ENCODE measurements around the gene RD3L.

The RD3L gene

DNA sequence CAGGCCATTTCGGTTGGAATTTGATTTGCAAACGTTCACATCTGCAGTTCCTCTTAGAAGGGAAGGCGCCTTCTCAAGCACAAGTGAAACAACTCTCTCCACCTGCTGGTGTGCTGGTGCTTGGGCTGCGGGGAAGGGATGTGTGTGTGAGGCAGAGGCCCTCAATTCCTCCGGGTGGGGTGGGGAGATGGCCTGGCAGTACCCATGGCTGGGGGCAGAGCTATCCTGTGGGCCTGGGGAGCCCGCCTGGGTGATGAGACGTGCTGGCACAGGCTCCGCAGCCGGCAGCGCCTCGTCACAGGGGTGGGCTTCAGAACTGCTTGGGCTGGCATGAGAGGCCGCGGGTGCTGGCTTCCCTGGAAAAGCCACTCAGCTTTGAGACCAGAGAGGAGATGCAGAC is 43.0 kb downstream of the RD3L start:
- Histone ChIP-seq H3K27me3 (ENCODE audit: insufficient read depth, low read length, poor library complexity) (no peaks in the 10 kb centered on the region), H3K79me2 (ENCODE audit: insufficient read depth, low read length) (no peaks in the 10 kb centered on the region), H3K9ac (ENCODE audit: low read depth, low read length) (no peak overlapping the region), H4K20me1 (ENCODE audit: insufficient read depth, low read length) (no peaks in the 10 kb centered on the region), H3K27ac (ENCODE audit: low read length) (no peak overlapping the region), H3K36me3 (ENCODE audit: insufficient read depth, low read length) (no peaks in the 10 kb centered on the region), H3K4me2 (ENCODE audit: insufficient read depth, low read length) (no peak overlapping the region), H3K4me3 (ENCODE audit: low read depth in 1 of 2, low read length in 2 of 2) (no peak overlapping the region), H2AFZ (ENCODE audit: low read depth, low read length) (no peak overlapping the region), H3K9me3 (ENCODE audit: insufficient read depth, low read length, severe bottlenecking) (no peaks in the 10 kb centered on the region), H3K4me1 (ENCODE audit: insufficient read depth, low read length) (no peaks in the 10 kb centered on the region)
- TF ChIP-seq EZH2 (IDR thresholded peaks at IDR 0.05; ENCODE audit: borderline replicate concordance, low read depth, low read length, severe bottlenecking): no peak
- TF ChIP-seq, protein P1, sequence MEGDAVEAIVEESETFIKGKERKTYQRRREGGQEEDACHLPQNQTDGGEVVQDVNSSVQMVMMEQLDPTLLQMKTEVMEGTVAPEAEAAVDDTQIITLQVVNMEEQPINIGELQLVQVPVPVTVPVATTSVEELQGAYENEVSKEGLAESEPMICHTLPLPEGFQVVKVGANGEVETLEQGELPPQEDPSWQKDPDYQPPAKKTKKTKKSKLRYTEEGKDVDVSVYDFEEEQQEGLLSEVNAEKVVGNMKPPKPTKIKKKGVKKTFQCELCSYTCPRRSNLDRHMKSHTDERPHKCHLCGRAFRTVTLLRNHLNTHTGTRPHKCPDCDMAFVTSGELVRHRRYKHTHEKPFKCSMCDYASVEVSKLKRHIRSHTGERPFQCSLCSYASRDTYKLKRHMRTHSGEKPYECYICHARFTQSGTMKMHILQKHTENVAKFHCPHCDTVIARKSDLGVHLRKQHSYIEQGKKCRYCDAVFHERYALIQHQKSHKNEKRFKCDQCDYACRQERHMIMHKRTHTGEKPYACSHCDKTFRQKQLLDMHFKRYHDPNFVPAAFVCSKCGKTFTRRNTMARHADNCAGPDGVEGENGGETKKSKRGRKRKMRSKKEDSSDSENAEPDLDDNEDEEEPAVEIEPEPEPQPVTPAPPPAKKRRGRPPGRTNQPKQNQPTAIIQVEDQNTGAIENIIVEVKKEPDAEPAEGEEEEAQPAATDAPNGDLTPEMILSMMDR (IDR thresholded peaks at IDR 0.05; ENCODE audit: borderline replicate concordance, extremely low read depth, low read length, poor library complexity, severe bottlenecking): no peak
- ATAC-seq (ENCODE audit: insufficient read depth, low read depth) (no peak), DNase-seq (no peak)

DNA sequence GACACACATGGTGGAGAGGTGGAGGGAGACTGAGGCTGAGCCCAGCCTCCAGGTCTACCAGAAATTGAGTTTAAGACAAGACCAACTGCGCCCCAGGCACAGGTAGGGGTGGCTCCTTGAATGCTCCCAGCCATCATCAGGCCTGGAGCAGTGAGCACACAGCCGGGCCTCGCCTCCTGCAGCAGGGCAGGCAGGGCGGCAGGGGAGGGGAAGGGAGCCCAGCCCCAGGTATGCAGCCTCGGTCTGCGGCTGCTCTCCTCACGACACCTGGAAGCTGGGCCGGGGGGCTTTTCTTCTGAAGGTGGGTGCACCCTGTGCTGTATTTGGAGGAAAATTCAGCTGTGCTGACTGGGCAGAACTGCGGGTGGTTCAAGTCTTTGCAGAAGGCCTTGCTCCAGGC is 43.6 kb downstream of the RD3L start:
- no peak for TF ChIP-seq EZH2 (IDR thresholded peaks at IDR 0.05; ENCODE audit: borderline replicate concordance, low read depth, low read length, severe bottlenecking)
- TF ChIP-seq, protein P1 (IDR thresholded peaks at IDR 0.05; ENCODE audit: borderline replicate concordance, extremely low read depth, low read length, poor library complexity, severe bottlenecking): no peak
- Histone ChIP-seq H3K9ac (ENCODE audit: low read depth, low read length) (no peak overlapping the region), H3K36me3 (ENCODE audit: insufficient read depth, low read length) (no peaks in the 10 kb centered on the region)

DNA sequence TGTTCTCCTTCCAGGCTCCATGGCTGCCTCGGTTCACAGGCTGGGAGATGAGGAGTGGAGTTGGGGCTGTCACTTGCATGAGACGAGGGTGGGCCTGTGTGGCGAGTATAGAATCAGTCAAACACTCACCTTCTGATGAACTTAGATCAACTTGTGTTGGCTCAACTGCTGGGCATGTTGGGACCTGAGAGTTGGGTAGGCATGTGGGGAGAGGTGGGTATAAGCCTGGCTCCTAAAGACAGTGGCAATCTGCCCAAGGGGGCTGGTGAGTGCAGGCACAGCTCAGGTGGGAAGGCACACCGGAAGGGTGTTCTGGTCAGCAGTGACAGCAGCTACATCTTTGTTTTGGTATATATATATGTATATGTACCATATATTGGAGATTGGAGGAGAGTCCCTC is 44.1 kb downstream of the RD3L start:
- H3K4me3 ChIP-seq (ENCODE audit: low read depth in 1 of 2, low read length in 2 of 2): no peak overlapping the region
- H3K79me2 ChIP-seq (ENCODE audit: insufficient read depth, low read length): no peaks in the 10 kb centered on the region
- H3K27ac ChIP-seq (ENCODE audit: low read length): no peak overlapping the region
- H3K4me2 ChIP-seq (ENCODE audit: insufficient read depth, low read length): no peak overlapping the region
- DNase-seq: no peak
- H3K4me1 ChIP-seq (ENCODE audit: insufficient read depth, low read length): no peaks in the 10 kb centered on the region
- TF ChIP-seq, protein P1 (IDR thresholded peaks at IDR 0.05; ENCODE audit: borderline replicate concordance, extremely low read depth, low read length, poor library complexity, severe bottlenecking): no peak
- no peak for TF ChIP-seq EZH2 (IDR thresholded peaks at IDR 0.05; ENCODE audit: borderline replicate concordance, low read depth, low read length, severe bottlenecking)
- ATAC-seq (ENCODE audit: insufficient read depth, low read depth): no peak
- no peaks in the 10 kb centered on the region for H3K36me3 ChIP-seq (ENCODE audit: insufficient read depth, low read length)
- H3K9ac ChIP-seq (ENCODE audit: low read depth, low read length): no peak overlapping the region
- no peak overlapping the region for H2AFZ ChIP-seq (ENCODE audit: low read depth, low read length)
- no peaks in the 10 kb centered on the region for H3K27me3 ChIP-seq (ENCODE audit: insufficient read depth, low read length, poor library complexity)
- no peaks in the 10 kb centered on the region for H4K20me1 ChIP-seq (ENCODE audit: insufficient read depth, low read length)
- H3K9me3 ChIP-seq (ENCODE audit: insufficient read depth, low read length, severe bottlenecking): no peaks in the 10 kb centered on the region

More for the DNA sequence above, 43.6 kb downstream of the RD3L start:
- H3K27ac ChIP-seq (ENCODE audit: low read length): no peak overlapping the region
- no peak overlapping the region for H3K4me3 ChIP-seq (ENCODE audit: low read depth in 1 of 2, low read length in 2 of 2)
- DNase-seq (no peak), ATAC-seq (ENCODE audit: insufficient read depth, low read depth) (no peak)
- H4K20me1 ChIP-seq (ENCODE audit: insufficient read depth, low read length): no peaks in the 10 kb centered on the region
- no peaks in the 10 kb centered on the region for H3K9me3 ChIP-seq (ENCODE audit: insufficient read depth, low read length, severe bottlenecking)
- H3K4me1 ChIP-seq (ENCODE audit: insufficient read depth, low read length): no peaks in the 10 kb centered on the region
- H3K79me2 ChIP-seq (ENCODE audit: insufficient read depth, low read length): no peaks in the 10 kb centered on the region
- no peak overlapping the region for H3K4me2 ChIP-seq (ENCODE audit: insufficient read depth, low read length)
- H2AFZ ChIP-seq (ENCODE audit: low read depth, low read length): no peak overlapping the region
- no peaks in the 10 kb centered on the region for H3K27me3 ChIP-seq (ENCODE audit: insufficient read depth, low read length, poor library complexity)

Data from DND-41 (cell line).